ENCODE results near the gene PPP1R13B.

Gene PPP1R13B

DNA sequence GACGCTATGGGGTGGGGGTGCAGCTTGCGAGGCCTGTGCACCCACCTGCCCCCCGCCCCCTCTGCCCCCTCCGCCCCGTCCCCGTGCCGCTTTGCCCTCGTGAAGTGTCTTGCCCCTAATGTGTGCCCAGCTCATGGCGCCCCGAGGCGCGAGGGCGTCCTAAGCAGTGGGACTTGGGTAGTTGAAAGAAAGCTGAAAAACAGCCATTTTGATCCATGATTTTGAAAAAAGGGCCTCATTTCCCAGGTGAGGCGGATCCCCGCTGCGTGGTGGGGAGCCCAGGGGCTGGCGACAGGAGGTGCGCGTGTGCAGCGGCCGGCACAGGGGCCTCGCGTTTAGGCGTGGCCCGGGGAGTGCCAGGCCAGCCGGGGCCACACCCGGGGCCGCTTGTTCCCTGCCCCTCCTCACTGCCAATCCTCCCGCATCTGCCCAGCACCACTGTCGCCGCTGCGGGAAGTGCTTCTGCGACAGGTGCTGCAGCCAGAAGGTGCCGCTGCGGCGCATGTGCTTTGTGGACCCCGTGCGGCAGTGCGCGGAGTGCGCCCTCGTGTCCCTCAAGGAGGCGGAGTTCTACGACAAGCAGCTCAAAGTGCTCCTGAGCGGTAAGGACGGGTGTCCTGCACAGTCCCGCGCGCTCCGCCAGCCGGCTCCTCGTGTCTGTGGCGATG lies 119.9 kb downstream of the PPP1R13B start:
- no peak for DNase-seq

DNA sequence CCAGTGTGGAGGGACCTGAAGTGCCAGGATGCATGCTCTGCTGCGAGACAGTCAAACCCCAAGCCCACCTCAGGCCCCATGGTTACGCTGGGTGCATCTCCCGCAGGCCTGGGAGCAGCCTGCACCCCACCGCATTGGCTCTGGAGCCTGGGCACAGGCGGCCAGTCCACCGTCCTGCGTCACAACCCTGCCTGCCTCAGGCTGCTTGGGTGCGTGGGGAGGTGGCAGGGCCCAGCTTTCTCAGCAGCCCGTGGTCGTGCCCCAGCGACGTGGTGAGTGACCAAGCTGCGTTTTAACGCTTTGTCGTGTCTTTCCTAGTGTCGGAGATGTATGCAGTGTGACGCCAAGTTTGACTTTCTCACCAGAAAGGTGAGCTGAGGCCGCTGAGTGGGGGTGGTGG lies 120.9 kb downstream of the PPP1R13B start:
- DNase-seq, result no peak

DNA sequence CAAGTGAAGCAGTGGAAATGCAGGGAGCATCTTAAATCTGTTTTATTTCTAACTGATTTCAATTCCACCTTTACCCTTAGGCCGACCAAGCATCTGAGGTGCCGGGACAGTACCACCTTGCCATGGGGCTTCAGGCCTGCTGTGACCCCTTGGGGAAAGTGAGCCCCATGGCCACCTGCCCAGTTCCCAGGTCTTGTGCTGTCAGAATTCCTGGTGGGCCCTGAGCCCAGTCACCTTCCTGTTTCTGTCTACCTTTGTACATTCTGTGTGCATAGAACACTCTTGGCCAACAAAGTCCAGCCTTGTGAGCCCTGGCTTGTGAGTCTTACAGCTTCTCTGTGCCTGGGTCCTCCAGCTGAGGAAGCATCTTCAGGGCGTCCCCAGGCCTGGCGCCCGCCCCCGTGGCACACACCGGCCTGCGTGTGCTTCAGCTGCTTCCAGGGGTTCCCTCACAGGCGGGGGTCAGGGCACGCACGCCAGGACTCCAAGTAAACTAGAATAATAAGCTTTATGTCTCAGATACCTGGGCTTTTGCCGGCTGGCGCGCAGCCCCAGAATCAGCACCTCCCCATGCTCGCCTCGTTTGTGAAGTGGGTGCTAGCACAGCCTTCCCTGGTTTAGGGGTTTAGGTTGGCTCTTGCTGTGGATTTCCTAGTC lies 121.5 kb downstream of the PPP1R13B start:
- no peak for DNase-seq

DNA sequence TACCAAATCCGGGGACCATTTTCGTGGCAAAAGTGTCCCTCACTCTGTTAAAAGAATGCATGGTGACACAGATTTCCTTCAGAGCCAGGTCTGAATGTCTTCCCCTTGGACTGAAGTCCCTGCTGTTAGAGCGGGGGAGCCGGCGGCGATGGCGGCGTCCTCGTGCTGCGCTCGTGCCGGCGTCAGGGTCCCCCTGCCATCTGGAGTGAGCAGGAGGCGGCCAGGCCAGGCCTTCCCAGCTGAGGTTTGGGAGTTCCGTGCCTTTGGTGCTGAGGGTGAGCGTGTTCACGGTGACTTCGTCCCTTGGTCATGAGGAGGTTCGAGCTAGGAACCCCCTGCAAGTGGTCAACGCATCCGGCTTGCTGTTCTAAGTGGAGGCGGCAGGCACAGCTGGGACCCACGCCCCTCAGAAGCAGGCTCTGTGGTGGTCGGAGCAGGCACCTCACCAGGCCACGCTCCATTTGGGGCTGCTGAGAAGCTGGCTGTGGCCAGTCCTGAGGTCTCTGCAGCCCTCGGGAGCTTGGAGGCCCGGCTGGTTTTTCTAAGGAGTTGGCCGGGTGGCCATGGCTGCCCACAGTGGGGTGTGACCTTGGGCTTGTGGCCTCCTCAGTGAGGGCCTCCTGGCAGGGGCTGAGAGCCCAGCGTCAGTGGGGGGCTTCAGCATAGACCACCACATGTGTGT lies 122.2 kb downstream of the PPP1R13B start:
- DNase-seq, result no peak

DNA sequence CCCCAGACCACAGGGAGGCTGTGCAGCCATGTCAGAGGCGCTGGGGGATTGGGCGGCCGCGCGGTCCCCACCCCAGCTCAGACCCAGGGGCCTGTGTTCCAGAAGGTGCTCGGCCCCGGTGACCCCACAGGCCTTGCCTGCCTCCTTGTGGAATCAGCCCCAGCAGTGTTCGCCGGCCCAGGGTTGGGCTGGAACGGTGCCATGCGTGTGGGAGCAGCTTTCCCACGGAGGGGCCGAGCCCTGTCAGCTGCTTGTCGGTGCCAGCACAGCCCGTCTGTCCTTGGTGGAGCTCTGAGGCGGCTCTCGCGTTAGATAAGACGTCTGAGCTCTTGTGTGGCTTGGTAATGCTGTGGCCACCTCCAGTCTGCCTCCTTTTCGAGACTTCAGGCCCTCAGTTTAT lies 123.3 kb downstream of the PPP1R13B start:
- peak; percentile 71 for DNase-seq

DNA sequence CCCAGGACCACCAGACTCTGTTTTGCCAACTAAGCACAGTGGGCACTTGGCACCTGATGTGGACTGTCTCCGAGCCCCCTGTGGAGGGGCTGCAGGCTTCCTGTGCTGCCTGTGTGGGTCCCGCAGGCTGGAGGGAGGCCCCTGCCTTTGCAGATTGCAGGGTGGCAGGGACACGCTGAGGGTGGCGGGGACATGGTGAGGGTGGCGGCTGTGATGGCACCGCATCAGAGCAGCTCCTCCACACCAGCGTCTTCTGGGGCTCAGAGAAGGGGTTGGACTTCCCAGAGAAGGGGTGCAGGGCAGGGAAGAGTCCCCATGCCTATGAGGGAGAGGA lies 123.7 kb downstream of the PPP1R13B start:
- no peak for DNase-seq

DNA sequence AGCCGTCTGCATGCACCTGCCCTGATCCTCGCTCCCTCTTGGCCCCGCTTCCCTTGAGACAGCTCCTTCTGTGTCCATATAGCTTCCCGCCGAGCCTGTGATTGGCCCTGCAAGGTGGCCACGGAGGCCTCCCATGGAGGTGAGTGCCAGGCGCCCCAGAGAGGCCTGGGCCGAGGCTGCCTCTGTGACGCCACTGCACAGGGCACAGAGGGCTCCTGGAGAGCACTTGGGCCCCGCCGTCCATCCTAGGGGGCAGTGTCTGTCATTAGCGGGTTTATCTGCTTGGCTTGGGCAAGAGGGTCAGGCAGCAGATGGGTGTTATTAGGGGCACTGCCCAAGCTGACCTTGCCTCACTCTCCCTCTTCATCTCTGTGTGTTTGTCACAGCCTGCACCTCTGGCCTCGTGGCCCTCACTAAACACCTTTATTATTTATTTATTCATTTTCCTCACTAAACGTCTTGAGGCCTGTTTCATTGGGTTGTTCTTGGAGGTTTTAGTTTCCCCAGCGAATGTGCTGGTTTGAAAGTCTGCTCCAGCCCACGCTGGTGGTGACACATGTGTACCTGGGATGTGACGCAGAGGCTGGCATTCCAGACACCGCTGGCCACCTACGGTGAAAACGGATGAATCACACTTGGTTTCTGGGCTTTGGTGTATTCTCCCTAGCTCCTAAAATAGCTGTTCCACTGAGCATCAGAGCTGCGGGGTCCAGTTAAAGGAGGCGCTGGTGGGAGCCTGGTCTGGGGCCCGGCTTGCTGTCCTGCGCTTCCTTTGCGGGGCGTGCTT lies 125.8 kb downstream of the PPP1R13B start:
- DNase-seq, result no peak

DNA sequence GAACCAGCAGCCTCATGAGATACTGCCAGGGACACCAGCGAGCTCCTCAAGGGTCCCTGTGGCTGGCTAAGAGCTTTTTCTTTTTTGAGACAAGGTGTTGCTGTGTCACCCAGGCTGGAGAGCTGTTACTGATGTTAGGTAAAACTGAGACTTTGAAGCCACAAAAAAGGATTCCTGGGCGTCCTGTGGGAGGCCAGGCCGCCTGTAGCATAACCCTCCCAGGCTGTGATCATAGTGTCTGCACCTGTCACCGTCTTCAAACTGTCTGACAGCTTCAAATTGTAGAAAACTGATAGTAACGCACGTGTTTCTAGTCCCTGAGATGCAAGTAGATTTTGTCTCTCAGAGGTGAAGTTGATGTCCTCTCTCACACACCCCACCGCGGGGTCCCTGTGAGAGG lies 127.6 kb downstream of the PPP1R13B start:
- no peak for DNase-seq

DNA sequence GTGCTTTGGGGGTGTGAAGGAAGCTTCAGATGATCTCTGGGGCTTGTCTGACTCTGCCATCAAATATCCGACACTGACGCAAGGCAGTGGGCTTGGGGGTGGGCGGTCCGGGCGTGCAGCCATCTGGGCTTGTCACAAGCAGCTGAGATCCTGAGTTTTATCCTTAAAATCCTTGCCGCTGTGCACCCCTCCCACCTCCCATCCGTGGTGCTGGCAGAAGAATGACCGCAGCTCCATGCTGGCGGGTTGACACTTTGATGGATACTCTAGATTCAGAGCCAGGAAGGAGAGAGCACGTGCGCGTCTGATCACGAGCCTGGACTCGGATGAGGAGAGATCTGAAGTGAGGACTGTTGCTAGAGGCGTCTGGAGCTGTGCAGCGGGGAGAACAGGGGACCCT lies 128.8 kb downstream of the PPP1R13B start:
- no peak for DNase-seq

DNA sequence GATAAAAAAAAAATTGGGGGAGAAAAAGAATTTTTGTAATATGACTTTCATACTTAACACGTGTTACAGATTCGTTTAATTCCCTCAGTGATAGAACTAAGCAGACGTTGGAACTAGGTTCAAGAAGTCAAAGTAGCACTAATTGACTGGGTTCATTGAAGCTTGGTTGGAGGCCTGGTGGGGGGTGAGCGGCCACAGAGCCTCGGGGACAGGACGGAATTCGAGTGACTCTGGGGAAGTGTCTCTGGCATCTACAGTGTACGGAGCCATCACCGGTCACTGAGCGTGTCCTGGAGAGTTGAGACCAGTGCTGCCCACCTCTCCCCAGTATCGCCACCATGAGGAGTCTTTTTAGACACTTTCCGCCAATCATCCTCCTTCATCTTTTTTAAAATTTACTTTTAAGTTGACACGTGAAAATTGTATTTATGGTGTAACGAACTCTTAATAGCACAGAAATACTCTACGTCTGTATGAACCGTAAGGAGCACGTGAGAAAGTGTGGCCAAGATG lies 130.4 kb downstream of the PPP1R13B start:
- no peak for DNase-seq

DNA sequence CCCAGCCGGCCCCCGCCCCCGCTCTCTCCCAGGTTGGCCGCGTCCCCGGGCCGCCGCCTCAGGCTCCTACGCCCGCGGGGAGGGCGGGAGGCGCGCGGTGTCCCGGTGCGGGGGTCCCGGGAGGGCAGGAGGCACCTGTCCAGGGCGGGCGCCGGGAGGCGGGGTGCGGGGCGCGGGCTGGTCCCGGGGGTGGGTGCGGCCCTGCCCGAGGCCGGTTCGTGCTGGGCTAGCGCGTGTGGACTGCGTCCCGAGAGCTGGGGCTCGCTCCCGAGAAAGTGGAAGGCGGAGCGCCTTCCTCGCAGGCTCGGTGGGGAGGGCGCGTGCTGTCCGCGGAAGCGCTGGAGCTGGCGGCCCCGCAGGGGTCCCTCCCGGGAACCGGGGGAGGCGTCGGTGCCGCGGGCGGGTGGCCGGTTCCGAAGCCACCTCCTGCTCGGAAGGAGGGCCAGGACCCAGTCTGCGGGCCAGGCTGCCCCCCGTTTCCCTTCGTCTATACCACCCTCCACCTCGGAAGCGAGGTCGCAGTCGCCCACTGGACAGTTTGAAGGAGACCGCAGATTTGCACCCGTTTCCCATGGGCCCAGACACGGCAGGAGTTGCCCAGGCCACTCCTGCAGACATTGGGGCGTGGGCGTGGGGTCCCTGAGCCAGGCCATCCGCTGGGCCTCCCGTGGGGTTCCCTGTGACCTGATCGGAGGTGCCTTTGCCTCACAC lies 131.1 kb downstream of the PPP1R13B start:
- DNase-seq, result no peak

DNA sequence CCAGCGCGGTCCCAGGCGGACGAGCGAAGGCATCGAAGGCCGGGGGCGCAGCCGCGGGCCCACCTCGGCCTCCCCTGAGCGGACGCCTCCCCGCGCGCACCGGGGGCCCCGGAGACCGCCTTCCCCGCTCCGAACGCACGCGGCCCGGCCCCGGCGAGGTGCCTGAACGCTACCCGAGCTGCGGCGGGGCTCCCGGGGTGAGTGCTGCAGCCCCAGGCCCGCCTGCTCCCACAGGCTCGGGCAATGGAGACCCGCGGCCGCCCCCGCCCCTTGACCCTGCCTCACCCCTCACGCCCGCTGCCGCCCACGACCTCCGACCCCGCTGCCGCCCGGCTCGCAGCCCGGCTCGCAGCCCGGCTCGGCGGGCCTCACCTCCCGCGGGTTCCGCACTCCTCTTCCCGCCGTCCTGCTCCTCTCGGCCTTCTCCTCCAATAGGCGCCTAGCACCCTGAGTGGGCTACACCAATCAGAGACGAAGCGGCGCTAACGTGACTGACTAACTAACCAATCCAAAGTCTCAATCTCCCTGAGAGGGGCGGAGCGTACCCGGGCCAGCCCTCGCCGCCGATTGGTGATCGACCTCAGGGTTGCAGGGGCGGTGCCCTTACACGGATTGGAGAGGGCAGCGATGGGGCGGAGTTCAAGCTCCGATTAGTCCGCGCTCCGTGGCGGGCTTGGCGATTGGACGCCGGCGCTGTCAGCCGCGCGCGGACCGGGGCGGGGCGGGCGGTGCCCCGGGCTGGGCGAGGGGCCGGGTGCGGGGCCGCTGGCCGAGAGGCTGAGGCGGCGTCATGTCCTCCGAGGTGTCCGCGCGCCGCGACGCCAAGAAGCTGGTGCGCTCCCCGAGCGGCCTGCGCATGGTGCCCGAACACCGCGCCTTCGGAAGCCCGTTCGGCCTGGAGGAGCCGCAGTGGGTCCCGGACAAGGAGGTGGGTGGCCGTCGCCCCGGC lies 132.0 kb downstream of the PPP1R13B start, which contains the start of the genes XRCC3 and ZFYVE21:
Gene XRCC3 (minus strand): TSS at position 400 of the 949 bp plus-strand sequence. CDS start 4,364 bp downstream, outside the sequence.
Gene ZFYVE21 (plus strand): TSS at position 759 of the 949 bp plus-strand sequence. CDS start 32 bp downstream, at position 791.
- peak; percentile 100 for DNase-seq

DNA sequence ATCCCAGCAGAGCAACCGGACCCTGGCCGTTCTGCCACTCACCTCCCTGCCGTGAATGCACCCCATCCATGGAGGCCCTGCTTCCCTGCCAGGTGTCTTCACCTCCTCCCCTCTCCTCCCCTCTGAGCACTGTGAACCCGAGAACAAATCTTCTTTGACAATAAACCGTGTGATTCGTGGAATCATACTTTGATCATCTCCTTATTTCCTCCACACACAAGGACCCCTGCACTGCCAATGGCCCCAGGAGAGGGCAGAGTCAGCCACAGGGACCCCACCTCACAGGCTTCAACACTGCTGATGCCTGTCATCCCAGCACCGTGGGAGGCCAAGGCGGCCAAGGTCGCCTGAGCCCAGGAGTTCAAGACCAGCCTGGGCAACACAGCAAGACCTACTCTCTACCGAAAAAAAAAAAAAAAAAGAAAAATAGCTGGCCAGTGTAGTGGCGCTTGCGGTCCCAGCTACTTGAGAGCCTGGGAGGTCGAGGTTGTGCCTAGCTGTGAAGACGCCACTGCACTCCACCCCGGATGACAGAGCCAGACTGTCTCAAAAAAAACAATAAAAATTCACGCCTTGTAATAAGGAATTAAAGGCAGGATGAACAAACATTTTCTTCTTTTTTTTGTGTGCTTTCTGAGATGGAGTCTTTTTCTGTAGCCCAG lies 133.2 kb downstream of the PPP1R13B start:
- no peak for DNase-seq

DNA sequence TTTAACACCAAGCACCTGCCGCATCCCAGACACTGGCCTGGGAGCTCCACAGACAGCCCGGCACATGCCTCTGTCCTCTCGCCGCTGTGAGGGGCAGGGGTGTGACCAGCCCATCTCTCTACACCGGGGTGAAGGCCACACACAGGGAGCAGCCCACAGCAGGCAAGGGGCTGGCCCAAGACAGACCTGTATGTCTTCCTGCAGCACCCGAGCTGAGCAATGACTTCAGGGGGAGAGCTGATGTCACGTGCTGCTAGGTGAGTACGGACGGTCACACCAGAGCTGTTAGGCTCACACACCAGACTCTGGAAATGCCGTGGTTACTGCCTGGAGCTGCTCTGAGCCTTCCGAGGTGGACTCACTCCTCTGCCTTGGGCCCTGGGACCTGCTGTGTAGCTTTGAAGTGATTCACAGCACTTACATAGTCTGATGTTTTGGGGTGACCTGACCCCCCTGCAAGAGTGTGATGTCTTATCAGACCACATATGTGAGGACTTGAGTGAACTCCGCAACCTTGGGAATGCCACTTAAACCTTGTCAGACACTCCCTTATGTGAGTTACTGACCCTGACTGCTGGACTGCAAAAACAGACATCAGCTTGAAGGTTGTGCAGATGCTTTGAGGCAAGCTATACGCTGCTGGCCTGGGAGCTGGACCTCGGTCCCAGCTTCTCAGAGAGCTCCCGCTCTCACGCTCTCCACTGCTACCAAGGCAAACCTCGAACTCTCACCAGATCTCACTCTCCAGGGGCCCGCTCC lies 133.9 kb downstream of the PPP1R13B start:
- DNase-seq, result no peak

DNA sequence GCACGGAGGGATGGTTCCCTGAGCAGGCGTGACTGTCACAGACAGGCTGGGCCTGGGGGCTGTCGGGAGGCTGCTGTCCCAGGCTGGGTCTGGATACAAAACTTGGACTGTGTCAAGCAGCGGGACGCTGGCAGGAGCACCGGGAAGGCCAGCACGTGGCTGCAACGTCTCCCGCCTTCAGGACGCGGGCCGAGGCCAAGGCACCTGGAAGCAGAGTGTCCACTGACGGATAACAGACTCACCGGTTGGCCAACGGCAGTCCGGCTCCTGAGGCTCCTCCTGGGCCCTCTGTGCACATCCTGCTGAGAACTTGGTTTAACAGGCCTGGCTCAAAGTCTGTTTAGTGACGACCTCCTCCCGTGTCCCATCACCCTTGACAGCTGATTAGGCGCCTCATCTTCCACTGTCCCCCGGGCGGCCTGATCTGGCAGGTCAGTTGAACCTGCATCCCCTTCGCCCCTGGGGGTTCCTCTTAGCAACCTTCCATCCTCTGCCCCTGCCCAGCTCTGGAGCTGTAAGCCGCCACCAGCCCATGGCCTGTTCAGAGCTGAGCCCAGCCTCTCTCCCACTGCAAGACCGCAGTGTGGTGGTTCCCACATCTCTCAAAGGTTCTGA lies 134.6 kb downstream of the PPP1R13B start:
- no peak for DNase-seq

DNA sequence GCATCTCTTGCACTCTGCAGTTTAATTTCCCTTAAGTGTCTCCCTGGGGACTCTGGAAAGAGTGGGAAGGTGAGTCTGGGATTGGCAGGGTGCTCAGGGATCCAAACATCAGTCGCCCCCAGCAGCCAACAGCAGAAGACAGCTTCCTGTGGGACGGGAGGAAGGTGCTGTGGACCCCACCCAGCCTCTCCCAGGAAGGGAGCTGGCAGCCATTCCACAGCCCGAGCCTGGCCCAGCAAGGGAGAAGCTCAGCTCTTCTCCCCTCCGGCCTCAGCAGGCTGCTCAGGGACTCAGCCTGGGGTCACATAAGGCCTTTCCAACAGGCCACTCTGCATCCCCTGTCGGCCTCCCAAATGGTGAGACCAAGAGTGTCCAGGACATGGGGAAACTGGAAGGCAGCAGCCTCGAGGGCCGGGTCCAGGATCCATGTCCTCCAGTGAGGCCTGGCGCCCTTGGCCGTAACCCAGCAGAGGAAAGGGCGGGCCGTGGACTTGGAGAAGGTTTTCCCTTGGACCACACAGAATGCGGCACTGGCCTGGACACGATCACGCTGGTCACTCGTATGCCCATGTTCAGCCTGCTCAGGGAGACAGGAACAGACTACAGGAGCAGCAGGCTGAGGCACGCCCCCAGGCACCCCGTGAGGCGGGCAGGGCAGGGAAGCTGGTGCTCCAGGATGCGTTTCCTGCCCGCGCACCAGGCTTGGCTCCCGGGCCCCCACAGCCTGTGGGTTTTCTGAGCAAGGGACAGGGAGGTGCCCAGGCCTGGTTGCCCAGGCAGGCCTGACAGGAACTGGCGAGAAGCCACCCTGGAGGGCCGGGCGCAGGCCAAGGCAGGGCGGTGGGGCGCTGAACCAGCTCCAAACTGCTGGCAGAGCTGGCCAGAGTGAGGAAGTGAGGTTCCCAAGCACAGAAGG lies 135.6 kb downstream of the PPP1R13B start:
- DNase-seq, result no peak

DNA sequence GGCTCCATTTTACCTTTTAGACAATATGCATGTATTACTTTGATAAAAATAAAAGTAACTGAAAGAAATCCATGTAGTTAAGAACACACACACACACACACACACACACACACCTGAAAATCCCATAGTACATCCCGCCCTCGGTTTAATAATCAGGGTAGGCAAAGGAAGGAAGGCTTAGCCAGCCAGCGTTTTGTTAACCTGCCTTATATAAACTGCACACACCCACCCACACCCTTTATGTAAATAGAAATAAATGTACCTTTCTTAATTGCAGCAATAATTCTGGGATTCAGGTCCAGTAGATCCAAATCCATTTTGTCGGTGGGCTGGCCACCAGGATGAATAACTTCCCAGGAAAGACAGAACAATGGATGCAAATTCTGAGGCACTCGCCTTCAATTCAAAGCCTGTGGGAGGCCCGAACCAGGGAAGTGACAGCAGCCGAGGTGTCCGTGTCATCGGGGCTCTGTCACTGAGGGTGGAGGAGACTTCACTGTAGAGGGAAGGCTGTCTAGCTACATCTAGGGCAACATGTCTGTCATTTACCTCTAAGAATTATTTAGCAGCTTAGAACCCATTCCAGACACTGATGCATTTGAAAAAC lies 136.5 kb downstream of the PPP1R13B start:
- DNase-seq, result no peak

DNA sequence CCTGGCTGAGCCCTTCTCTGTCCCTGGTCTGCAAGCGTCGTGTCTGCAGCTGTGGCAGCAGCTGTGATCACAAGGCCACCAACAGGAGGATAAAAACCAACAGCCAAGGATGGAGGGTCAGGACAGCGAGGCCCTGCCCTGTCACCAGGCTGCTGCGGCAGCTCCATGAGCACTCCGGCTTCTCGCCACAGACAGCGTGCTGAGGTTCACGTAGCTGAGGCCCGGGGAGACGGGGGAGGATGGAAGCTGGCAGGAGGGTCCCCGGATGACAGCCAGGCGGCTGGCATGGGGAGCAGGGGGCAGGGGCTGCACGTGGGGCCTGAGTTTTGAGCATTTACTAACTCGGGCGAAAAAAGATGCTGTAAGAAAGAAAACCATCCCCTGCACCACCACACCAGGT lies 137.6 kb downstream of the PPP1R13B start:
- DNase-seq, result no peak

Data from right forelimb (tissue), 1 donor.